OCI-LY3 (cell line): Measurements from ENCODE around the gene OR51V1.

Experiments used
- H2AFZ ChIP-seq: fragments of 200-600, 300-600 bp; shearing (Covaris generic); 2 replicates; pipeline ENCODE4 v1.6.0; 2014; ENCODE audit warnings: antibody characterized with exemption, low read depth, low read length
- H3K27ac ChIP-seq: fragments of 200-600, 300-600 bp; sonication (generic); 2 replicates; pipeline ENCODE4 v1.5.1; 2014; ENCODE audit warnings: mild to moderate bottlenecking, low read length, moderate library complexity, mixed read lengths
- H3K27me3 ChIP-seq: fragments of 200-600, 300-600 bp; sonication (generic); 2 replicates; pipeline ENCODE4 v1.6.1; 2014; ENCODE audit warnings: low read depth, low read length, mixed read lengths
- H3K36me3 ChIP-seq: fragments of 200-600, 300-600 bp; sonication (generic); replicated peaks from 2 replicates; pipeline ENCODE3; 2014; ENCODE audit warnings: low read depth, low read length, mixed read lengths
- H3K4me1 ChIP-seq: fragments of 300-600, 200-600 bp; sonication (generic); 2 replicates; pipeline ENCODE4 v1.6.1; 2014; ENCODE audit warnings: low read length, mixed read lengths
- H3K4me2 ChIP-seq: fragments of 200-600, 300-600 bp; sonication (generic); 2 replicates; pipeline ENCODE4 v1.6.1; 2014; ENCODE audit warnings: low read length, mixed read lengths
- H3K4me3 ChIP-seq: fragments of 300-600, 200-600 bp; sonication (generic); 2 replicates; pipeline ENCODE4 v1.5.1; 2014; ENCODE audit warnings: antibody characterized with exemption, mild to moderate bottlenecking, low read length, moderate library complexity
- H3K79me2 ChIP-seq: fragments of 300-600, 200-600 bp; shearing (Covaris generic); 2 replicates; pipeline ENCODE4 v1.6.1; 2014; ENCODE audit warnings: mild to moderate bottlenecking, low read length, mixed read lengths
- H3K9ac ChIP-seq: fragments of 300-600, 200-600 bp; shearing (Covaris generic); 2 replicates; pipeline ENCODE4 v1.6.0; 2014; ENCODE audit warnings: mild to moderate bottlenecking, low read length, moderate library complexity
- H3K9me3 ChIP-seq: fragments of 200-600, 300-600 bp; shearing (Covaris generic); 2 replicates; pipeline ENCODE4 v1.6.1; 2014; ENCODE audit warnings: low read length, mixed read lengths; ENCODE audit not compliant: insufficient read depth
- H4K20me1 ChIP-seq: fragments of 200-600, 300-600 bp; sonication (generic); 2 replicates; pipeline ENCODE4 v1.6.1; 2016; ENCODE audit warnings: low read length, mixed read lengths; ENCODE audit not compliant: insufficient read depth
- EZH2phosphoT487 ChIP-seq: fragments of 200-600 bp; shearing (Covaris generic); IDR thresholded peaks from 2 replicates; pipeline ENCODE4 v1.6.1; 2018; ENCODE audit warnings: antibody characterized with exemption, mixed run types, low read depth
- TF ChIP-seq, protein P1 (sequence below): fragments of 200-600, 300-600 bp; sonication (generic); IDR thresholded peaks from 2 replicates; pipeline ENCODE4 v1.5.1; 2014; ENCODE audit warnings: antibody characterized with exemption, low read length, low read depth

OR51V1 gene

DNA sequence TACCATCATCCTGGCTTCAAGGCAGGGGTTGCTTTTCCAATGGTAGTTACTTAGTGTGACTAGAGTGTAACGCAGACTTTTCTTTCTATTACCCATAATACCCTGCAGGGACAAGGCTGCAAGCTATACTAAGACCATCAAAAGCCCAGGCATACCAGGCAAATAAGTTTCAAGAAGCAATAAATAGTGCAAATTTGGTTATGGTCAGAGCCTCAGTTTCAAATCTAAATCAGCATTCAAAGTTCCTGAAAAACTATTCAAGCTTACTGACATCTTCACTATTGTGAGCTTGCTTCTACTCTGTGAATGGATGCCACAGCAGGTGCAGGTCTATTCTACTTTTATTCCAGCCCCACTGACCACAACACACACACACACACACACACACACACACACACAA, 28.9 kb upstream of the OR51V1 start:
- H3K27ac ChIP-seq, result no peak overlapping the region
- H3K4me1 ChIP-seq, result peaks cover 7% of the 10 kb centered on the region
- H3K4me3 ChIP-seq, result no peak overlapping the region
- TF ChIP-seq, protein P1, sequence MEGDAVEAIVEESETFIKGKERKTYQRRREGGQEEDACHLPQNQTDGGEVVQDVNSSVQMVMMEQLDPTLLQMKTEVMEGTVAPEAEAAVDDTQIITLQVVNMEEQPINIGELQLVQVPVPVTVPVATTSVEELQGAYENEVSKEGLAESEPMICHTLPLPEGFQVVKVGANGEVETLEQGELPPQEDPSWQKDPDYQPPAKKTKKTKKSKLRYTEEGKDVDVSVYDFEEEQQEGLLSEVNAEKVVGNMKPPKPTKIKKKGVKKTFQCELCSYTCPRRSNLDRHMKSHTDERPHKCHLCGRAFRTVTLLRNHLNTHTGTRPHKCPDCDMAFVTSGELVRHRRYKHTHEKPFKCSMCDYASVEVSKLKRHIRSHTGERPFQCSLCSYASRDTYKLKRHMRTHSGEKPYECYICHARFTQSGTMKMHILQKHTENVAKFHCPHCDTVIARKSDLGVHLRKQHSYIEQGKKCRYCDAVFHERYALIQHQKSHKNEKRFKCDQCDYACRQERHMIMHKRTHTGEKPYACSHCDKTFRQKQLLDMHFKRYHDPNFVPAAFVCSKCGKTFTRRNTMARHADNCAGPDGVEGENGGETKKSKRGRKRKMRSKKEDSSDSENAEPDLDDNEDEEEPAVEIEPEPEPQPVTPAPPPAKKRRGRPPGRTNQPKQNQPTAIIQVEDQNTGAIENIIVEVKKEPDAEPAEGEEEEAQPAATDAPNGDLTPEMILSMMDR, result no peak
- no peak for TF ChIP-seq EZH2phosphoT487
- no peak overlapping the region for H3K9ac ChIP-seq
- H3K9me3 ChIP-seq, result no peaks in the 10 kb centered on the region
- no peaks in the 10 kb centered on the region for H3K36me3 ChIP-seq
- H3K27me3 ChIP-seq, result no peaks in the 10 kb centered on the region
- no peaks in the 10 kb centered on the region for H4K20me1 ChIP-seq
- no peak overlapping the region for H3K4me2 ChIP-seq
- H3K79me2 ChIP-seq, result no peaks in the 10 kb centered on the region
- H2AFZ ChIP-seq, result no peak overlapping the region

DNA sequence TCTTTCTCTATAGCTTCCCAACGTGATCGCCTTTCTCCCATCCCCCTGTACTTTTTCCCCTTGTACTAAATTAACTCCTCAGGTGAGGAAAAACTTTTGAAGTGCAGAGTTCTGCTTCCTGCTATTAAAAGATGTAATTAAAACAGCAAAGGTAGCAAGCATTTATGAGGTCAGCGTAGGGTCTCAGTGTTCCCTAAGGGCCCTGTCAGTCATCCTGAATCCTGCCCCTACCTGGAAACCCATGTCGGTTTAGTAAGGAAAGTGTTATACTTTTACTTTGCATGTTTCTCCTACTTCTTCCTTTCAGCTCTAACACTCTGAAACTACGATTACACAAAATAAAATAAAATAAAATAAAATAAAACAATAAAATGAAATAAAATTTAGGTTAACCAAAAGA, 27.6 kb upstream of the OR51V1 start:
- Histone ChIP-seq H4K20me1 (no peaks in the 10 kb centered on the region), H3K79me2 (no peaks in the 10 kb centered on the region), H3K9me3 (no peaks in the 10 kb centered on the region), H3K4me3 (no peak overlapping the region), H3K4me2 (no peak overlapping the region), H3K36me3 (no peaks in the 10 kb centered on the region), H3K27me3 (no peaks in the 10 kb centered on the region), H3K4me1 (peaks cover 4% of the 10 kb centered on the region; the same call in 1 of the 2 replicates), H2AFZ (no peak overlapping the region), H3K27ac (no peak overlapping the region), H3K9ac (no peak overlapping the region)
- no peak for TF ChIP-seq EZH2phosphoT487
- TF ChIP-seq, protein P1, result no peak

DNA sequence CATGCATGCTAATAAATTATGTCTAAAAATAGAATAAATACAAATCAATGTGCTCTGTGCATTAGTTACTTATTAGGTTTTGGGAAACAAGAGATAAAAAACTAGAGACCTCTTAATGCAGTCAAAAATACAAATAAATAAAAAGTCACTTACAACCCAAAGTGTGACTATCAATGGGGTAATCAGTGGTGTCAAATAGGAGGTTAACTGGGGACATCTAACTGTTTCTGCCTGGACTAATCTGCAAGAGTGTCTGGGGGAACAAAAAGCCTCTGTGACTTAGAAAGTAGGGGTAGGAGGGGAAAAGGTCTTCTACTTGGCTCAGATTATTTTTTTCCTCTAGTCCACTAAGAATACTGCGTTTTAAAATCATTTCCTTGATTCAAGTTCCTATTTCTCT, 27.2 kb upstream of the OR51V1 start:
- Histone ChIP-seq H2AFZ (no peak overlapping the region), H3K9ac (no peak overlapping the region), H4K20me1 (no peaks in the 10 kb centered on the region), H3K4me1 (peaks cover 4% of the 10 kb centered on the region; the same call in 1 of the 2 replicates), H3K9me3 (no peaks in the 10 kb centered on the region), H3K27me3 (no peaks in the 10 kb centered on the region), H3K4me2 (no peak overlapping the region), H3K36me3 (no peaks in the 10 kb centered on the region), H3K27ac (no peak overlapping the region), H3K4me3 (no peak overlapping the region), H3K79me2 (no peaks in the 10 kb centered on the region)
- TF ChIP-seq, protein P1, result no peak

DNA sequence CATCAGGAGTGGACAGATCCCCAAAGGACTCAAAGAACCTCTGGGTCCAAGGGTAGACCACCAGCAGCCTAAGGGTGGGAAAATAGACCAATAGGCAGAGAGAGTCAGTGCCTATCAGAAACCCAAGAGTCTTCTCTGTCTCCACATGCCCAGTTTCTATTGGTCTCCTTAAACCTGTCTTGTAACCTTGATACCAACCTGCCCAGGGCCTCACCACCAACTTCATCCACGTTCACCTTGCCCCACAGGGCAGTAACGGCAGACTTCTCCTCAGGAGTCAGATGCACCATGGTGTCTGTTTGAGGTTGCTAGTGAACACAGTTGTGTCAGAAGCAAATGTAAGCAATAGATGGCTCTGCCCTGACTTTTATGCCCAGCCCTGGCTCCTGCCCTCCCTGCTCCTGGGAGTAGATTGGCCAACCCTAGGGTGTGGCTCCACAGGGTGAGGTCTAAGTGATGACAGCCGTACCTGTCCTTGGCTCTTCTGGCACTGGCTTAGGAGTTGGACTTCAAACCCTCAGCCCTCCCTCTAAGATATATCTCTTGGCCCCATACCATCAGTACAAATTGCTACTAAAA, 26.3 kb upstream of the OR51V1 start, which contains the start of gene HBB:
TSS of gene HBB (minus strand) at position 340 of the 579 bp plus-strand sequence. CDS start at position 290, 50 bp downstream.
- H4K20me1 ChIP-seq, result no peaks in the 10 kb centered on the region

More for the DNA sequence above, 26.3 kb upstream of the OR51V1 start, which contains the start of gene HBB:
- Histone ChIP-seq H2AFZ (no peak within 1 kb of the TSS), H3K4me3 (no peak within 1 kb of the TSS), H3K4me1 (peaks cover 4% of the 10 kb centered on the region; the same call in 1 of the 2 replicates), H3K27me3 (no peaks in the 10 kb centered on the region), H3K36me3 (no peaks in the 10 kb centered on the region), H3K9ac (no peak within 1 kb of the TSS), H3K9me3 (no peaks in the 10 kb centered on the region), H3K4me2 (no peak within 1 kb of the TSS), H3K27ac (no peak within 1 kb of the TSS), H3K79me2 (no peaks in the 10 kb centered on the region)
- no peak for TF ChIP-seq EZH2phosphoT487
- TF ChIP-seq, protein P1, result no peak
